NCI-H345 treated with DMSO at 0.1 percent for 48 hours (cell line): Measurements from ENCODE around the gene NXPE3.
"Not testable (repeated sequence)": the region's sequence is repeated elsewhere in the genome, so short reads cannot be mapped to it uniquely, and the experiment has no call there.

Source experiments
- DNase-seq: peaks from one replicate; lab custom pipeline; 2025; ENCODE audit not compliant: unreplicated experiment; lab: John Stamatoyannopoulos, UW

Gene NXPE3

GRCh38 chr3:101779047-101779821 is at the start of gene NXPE3:
NXPE3 (plus strand) TSS chr3:101779211; CDS start chr3:101785597, 6,386 bp downstream.
- peak; percentile 51 for DNase-seq

DNA sequence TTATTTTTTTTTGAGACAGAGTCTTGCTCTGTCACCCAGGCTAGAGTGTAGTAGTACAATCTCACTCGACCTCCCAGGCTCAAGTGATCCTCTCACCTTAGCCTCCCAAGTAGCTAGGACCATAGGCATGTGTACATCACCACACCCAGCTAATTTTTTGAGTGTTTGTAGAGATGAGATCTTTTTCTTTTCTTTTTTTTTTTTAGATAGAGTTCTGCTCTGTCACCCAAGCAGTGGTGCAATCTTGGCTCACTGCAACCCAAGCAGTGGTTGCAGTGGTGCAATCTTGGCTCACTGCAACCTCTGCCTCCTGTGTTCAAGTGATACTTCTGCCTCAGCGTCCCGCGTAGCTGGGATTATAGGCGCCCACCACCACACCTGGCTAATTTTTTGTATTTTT is 49.4 kb upstream of the NXPE3 start:
- DNase-seq: no peak

GRCh38 chr3:101730839-101731238 is 48.2 kb upstream of the NXPE3 start:
- no peak for DNase-seq

- no peak for DNase-seq
Observed at GRCh38 chr3:101732240-101732641, 46.8 kb upstream of the NXPE3 start.

DNA sequence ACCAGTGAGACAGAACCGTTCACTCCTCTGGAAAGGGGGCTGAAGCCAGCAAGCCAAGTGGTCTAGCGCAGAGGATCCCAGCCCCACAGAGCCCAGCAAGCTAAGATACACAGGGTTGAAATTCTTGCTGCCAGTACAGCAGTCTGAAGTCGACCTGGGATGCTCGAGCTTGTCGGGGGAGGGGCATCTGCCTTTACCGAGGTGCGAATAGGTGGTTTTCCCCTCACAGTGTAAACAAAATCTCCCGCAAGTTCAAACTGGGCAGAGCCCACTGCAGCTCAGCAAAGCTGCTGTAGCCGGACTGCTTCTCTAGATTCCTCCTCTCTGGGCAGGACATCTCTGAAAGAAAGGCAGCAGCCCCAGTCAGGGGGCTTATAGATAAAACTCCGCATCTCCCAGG is 43.2 kb upstream of the NXPE3 start:
- no peak for DNase-seq

DNA sequence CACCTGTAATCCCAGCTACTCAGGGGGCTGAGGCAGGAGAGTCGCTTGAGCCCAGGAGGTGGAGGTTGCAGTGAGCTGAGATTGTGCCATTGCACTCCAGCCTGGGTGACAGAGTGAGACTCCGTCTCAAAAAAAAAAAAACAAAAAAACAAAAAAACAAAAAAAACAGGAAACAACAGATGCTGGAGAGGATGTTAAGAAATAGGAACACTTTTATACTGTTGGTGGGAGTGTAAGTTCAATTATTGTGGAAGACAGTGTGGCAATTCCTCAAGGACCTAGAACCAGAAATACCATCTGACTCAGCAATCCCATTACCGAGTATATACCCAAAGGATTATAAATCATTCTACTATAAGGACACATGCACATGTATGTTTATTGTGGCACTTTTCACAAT is 37.1 kb upstream of the NXPE3 start:
- not testable (repeated sequence) for DNase-seq

DNA sequence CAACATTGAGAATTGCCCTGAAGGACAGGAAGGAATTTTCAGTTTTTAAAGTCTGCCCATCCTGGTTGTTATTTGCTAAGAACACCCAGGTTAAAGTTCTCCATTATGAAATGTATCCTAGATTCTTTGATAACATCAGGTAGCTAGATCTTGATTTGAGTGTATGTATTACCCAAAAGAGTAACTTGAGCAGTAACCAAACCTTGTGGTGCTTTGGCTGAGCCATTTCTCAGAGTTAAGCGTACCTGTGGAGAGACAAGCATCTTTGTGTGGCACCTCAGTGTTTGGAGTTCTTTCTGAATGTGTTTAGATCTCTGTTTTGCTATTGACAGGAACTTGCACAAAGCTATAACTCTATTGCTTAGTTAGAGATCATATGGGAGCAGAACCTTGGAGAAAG is 34.2 kb upstream of the NXPE3 start:
- DNase-seq: no peak

- DNase-seq: not testable (repeated sequence)
Observed at GRCh38 chr3:101745934-101746333, 33.1 kb upstream of the NXPE3 start.

DNA sequence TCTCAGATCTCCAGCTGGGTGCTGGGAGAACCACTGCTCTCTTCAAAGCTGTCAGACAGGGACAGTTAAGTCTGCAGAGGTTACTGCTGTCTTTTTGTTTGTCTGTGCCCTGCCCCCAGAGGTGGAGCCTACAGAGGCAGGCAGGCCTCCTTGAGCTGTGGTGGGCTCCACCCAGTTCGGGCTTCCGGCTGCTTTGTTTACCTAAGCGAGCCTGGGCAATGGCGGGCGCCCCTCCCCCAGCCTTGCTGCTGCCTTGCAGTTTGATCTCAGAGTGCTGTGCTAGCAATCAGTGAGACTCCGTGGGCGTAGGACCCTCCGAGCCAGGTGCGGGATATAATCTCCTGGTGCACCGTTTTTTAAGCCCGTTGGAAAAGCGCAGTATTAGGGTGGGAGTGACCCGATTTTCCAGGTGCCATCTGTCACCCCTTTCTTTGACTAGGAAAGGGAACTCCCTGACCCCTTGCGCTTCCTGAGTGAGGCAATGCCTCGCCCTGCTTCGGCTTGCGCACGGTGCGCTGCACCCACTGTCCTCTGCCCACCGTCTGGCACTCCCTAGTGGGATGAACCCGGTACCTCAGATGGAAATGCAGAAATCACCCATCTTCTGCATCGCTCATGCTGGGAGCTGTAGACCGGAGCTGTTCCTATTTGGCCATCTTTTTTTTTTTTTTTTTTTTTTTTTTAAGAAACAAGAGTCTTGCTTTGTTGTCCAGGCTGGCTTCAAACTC is 25.5 kb upstream of the NXPE3 start:
- DNase-seq: not testable (repeated sequence)

- no peak for DNase-seq
Observed at GRCh38 chr3:101758224-101758623, 20.8 kb upstream of the NXPE3 start.

- no peak for DNase-seq
Observed at GRCh38 chr3:101762041-101762646, 16.9 kb upstream of the NXPE3 start.

- DNase-seq: not testable (repeated sequence)
Observed at GRCh38 chr3:101777745-101778281, 1.2 kb upstream of the NXPE3 start.

- no peak for DNase-seq
Observed at GRCh38 chr3:101778385-101779046, 495 bp upstream of the NXPE3 start.

- DNase-seq: no peak
Observed at GRCh38 chr3:101779822-101780381, 891 bp downstream of the NXPE3 start.

DNA sequence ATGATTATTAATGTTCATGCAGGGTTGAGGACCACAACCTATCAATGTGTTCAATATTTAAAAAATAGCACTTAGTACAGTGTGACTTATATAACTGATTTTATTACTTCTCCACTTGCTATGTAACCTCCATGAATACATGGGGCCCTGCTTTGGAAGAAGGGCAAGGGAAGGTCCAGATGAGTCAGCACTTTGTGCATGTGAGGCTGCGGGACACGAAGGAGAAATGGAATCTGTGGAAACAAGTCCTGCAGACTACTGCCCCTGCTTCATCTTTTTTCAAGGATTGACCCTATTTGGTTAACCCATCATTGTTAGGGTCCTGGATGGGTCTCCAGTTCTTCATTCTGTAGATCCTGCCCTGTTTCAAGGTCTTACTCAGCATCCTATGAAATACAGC is 1.6 kb downstream of the NXPE3 start:
- DNase-seq: no peak

- DNase-seq: no peak
Observed at GRCh38 chr3:101781166-101781565, 2.2 kb downstream of the NXPE3 start.

DNA sequence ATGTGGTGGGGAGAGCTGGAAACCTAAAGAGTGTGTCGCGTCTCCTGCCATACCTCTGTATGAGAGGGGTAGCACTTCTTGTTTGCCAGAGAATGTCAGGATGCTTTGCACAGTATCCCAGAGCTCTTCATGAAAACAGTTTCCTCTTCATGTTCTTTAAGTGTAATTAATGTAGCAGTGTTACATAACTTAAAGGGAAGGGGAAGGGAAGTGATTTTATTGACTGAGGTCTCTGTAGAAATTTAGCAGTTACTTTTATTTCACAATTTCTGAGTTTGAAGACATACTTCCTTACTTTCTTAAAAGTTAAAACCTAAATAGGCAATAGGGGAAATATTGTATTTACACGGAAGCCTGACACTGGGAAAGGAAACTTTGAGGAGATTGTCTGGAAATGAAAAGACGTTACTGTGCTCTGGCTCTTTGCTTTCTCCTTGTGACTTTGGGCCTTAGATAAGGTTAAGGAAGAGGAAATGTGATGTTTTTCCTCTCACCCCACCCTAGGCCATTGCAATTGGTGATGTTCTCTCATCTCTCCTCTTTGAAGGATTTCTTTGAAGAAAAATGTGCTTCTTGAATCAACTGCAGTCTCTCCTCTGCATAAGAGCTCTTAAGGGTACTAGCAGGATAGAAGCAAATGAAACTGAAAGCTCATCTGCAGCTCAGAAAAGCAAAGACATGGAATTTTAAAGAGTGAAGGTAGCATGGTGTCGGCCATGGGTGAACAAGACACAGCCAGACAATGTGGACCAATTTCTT is 6.0 kb downstream of the NXPE3 start:
- DNase-seq: no peak

DNA sequence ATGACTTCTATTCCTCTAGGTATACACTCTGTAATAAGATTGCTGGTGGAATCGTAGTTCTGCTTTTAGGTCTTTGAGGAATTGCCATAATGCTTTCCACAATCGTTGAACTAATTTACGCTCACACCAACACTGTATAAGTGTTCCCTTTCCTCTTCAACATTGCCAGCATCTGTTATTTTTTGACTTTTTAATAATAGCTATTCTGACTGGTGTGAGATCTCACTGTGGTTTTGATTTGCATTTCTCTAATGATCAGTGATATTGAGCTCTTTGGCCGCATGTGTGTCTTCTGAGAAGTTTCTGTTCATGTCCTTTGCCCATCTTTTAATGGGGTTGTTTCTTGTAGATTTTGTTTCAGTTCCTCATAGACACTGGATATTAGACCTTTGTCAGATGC is 12.8 kb downstream of the NXPE3 start:
- DNase-seq: no peak

- no peak for DNase-seq
Observed at GRCh38 chr3:101796077-101796680, 17.2 kb downstream of the NXPE3 start.

GRCh38 chr3:101801174-101801573 is 22.2 kb downstream of the NXPE3 start:
- no peak for DNase-seq
